Endothelial cell of umbilical vein (primary cell): Measurements from ENCODE around the gene KIF3A.

Source experiments
- CTCF ChIP-seq, 2 donors: IDR thresholded peaks; 1 replicate in 1 of 2; 2 replicates in 1 of 2; pipeline ENCODE4 v1.5.1; 2011; ENCODE audit warnings: low read length in 2 of 2, mild to moderate bottlenecking in 2 of 2, moderate library complexity in 2 of 2, control low read depth in 1 of 2, inconsistent platforms in 1 of 2, low read depth in 1 of 2; ENCODE audit not compliant: insufficient read depth in 1 of 2; ENCODE audit errors: extremely low read depth in 1 of 2
- EZH2 ChIP-seq: IDR thresholded peaks from 2 replicates; pipeline ENCODE4 v1.6.1; 2012; ENCODE audit warnings: borderline replicate concordance, low read depth, mild to moderate bottlenecking, moderate library complexity, low read length, inconsistent platforms; ENCODE audit not compliant: severe bottlenecking
- FOS ChIP-seq: IDR thresholded peaks from 2 replicates; pipeline ENCODE4 v1.6.1; 2011; ENCODE audit warnings: mild to moderate bottlenecking, low read length, moderate library complexity, borderline replicate concordance; ENCODE audit not compliant: insufficient read depth
- JUN ChIP-seq: IDR thresholded peaks from 2 replicates; pipeline ENCODE4 v1.6.1; 2011; ENCODE audit warnings: borderline replicate concordance, low read depth; ENCODE audit not compliant: insufficient read length, insufficient read depth
- MAX ChIP-seq: IDR thresholded peaks from 2 replicates; pipeline ENCODE4 v1.6.1; 2011; ENCODE audit not compliant: insufficient read depth, insufficient read length
- MYC ChIP-seq: IDR thresholded peaks from one replicate; pipeline ENCODE4 v1.6.1; 2011; ENCODE audit warnings: mild to moderate bottlenecking, low read depth, low read length
- POLR2A ChIP-seq: IDR thresholded peaks from 2 replicates; pipeline ENCODE4 v1.6.1; 2012; ENCODE audit warnings: low read depth, mild to moderate bottlenecking, control low read depth, low read length

- TF ChIP-seq POLR2A (no peak), CTCF (IDR thresholded peaks at IDR 0.05; ENCODE audit: extremely low read depth in 1 of 2, insufficient read depth in 1 of 2, low read depth in 1 of 2, low read length in 2 of 2) (no peak), MAX (no peak), EZH2 (no peak), FOS (no peak), JUN (no peak), MYC (no peak)
Measured at GRCh38 chr5:132679166-132679565, 58.2 kb downstream of the KIF3A start.
